ENCODE measurements around the gene HOXA1. TPM values are rescaled to one million over a fixed set of nuclear protein-coding genes. Genes with fewer than 3 reads are reported as not detected.

The HOXA1 gene
- total RNA-seq, 2 experiments from 2014 or later: 0.89 to 0.92 TPM

DNA sequence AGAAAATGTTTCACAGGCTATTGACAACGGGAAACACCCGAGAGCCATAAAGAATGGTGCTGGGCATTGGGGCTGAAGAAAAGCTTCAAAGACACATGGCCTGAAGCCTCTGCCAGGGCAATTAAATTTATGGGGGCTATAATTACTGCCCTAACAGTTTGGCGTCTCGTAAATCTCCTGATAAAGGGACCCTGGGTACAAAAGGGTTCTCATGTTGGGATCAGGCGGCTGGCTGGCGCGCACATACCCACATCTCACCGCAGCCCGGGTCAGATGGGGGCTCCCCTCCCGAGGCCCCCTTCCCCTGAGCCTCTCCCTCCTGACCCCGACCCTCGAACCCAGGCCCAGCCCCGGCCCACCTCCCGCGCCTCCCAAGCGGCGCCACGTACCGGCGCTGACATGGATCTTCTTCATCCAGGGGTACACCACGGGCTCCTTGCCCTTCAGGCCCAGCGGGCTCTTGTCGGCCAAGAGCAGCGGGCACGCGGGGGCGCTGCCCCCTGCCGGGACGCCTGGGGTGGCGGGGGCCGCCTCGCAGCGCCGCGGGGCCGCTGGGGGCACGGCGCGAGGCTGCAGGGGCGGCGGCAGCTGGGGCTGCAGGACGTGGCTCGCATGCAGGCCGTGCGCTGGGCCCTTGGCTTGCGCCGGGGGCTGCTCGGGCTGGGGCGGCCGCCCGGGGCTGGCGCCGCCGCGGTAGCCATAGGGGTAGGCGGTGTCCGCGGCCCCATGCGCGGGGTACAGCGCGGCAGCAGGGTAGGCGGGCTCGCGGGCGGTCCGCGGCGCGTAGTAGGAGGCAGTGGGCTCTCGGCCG, 34.1 kb upstream of the HOXA1 start:
- Mint-ChIP-seq H3K4me3 (no peak overlapping the region), H3K4me1 (ENCODE audit: low read depth) (peaks cover 12% of the 10 kb centered on the region), H3K36me3 (ENCODE audit: low read depth) (no peaks in the 10 kb centered on the region), H3K27me3 (ENCODE audit: low read depth) (peaks cover 49% of the 10 kb centered on the region), H3K27ac (no peak overlapping the region), H3K9me3 (ENCODE audit: insufficient read depth) (no peaks in the 10 kb centered on the region)
- ChIA-PET CTCF (interaction anchor here (1.2 to 2.1 kb wide), 3 partner anchors 14 to 33 kb away, joined by 3 to 6 read pairs (median 3); partner anchors contain the start of gene HOXA5), POLR2A (interaction anchor here (1.0 kb wide), 1 partner anchor 8 kb away, joined by 3 read pairs; no protein-coding TSS in a partner anchor)
- no peak for DNase-seq
- ATAC-seq: peak; percentile 41

DNA sequence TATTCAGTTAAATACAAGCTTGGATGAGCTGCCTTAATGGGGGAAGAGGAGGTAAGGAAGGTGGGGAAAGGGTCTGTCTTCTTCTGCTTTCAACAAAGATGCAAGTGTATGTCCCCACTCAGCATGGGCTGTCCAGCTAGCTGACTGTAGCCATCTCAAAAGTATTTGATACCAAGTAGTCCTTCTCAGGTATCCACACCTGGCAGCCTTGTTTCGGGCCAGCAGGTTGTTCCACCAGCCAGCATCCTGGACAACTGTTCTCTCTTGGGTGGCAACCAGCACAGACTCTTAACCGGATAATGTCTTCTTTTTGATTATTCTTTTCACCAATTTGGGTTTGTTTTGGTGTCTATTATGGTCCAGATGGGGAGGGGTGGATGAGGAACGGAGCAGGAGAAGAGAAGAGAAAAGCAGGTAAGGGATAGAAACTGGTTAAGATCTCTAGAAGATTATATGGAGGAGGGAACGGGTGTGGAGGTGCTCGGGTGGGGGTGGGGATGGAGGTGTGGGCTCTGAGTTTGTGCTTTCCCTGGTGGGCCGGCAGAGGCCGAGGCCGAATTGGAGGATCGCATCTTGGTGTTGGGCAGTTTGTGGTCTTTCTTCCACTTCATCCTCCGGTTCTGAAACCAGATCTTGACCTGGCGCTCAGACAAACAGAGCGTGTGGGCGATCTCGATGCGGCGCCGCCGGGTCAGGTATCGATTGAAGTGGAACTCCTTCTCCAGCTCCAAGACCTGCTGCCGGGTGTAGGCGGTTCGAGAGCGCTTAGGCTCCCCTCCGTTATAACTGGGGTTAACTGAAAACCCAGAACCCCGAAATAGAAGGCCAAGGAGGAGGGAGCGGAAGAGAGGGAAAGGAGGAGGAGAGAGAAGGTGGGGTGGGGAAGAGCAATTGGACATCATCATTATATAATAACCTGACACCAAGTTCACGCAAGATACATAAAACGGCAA, 33.3 kb upstream of the HOXA1 start:
- POLR2A ChIA-PET: no interaction called here
- CTCF ChIA-PET: no interaction called here
- no peak for ATAC-seq
- Mint-ChIP-seq H3K27ac (no peak overlapping the region), H3K4me1 (ENCODE audit: low read depth) (peaks cover 4% of the 10 kb centered on the region), H3K4me3 (no peak overlapping the region), H3K9me3 (ENCODE audit: insufficient read depth) (no peaks in the 10 kb centered on the region), H3K36me3 (ENCODE audit: low read depth) (no peaks in the 10 kb centered on the region), H3K27me3 (ENCODE audit: low read depth) (peaks cover 42% of the 10 kb centered on the region)
- no peak for DNase-seq

DNA sequence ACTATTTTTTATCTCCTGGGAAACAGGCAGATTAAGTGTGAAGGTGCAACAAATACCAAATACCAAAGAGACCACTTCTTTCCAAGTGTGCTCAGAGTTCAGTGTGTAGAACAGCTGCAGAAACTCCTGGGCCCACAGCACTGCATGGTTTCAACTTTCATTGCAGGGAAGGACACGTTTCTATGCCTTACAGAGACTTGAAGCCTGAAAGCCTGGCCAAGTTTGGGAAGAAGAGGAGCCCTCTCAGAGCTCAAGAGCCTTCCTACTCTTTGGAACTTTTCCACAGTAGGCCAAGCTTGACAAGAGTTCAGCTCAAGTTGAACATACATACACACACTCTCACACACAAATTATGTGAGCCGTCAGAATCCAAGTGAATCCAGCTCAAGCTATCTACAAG, 32.2 kb upstream of the HOXA1 start:
- CTCF ChIA-PET: no interaction called here

DNA sequence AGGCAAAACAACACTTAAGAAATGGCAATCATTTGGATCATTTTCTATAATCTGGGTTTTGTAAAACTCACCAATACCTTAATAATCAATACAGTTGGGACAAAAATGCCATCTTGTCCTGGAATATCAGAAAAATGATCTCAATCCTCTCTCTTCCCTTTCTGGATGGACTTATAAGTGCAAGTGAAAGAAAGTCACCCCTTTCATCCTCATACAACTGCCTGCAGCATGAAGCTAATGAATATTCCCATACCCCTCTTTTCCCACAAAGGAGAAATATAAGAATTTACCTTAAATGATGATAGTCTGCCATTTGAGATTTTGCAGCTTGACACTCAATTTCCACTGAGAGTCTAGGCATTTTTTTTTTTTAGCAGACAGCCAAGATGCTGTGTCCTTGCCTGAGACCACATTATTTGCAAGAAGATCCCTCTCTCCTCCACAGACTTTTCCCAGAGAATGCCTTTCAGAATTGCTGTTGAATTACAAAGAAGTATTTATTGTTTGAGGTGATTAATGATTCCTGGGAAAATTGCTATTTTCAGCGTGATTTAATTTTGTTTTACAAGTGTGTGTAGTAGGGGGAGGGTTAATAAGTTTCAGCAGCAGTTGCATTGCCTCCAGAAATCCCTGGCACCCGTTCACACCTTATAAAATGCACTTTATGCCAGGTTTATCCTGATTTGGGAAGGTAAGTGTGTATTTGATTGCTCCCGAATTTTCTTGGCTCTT, 31.0 kb upstream of the HOXA1 start:
- no peak overlapping the region for H3K27ac Mint-ChIP-seq
- no peaks in the 10 kb centered on the region for H3K9me3 Mint-ChIP-seq (ENCODE audit: insufficient read depth)
- no peak overlapping the region for H3K4me3 Mint-ChIP-seq
- peaks cover 2% of the 10 kb centered on the region for H3K4me1 Mint-ChIP-seq (ENCODE audit: low read depth)
- ChIA-PET CTCF (interaction anchor here (0.9 kb wide), 1 partner anchor 24 kb away, joined by 3 read pairs; no protein-coding TSS in a partner anchor), POLR2A (no interaction called here)
- DNase-seq (no peak), ATAC-seq (no peak)
- no peaks in the 10 kb centered on the region for H3K36me3 Mint-ChIP-seq (ENCODE audit: low read depth)
- peaks cover 30% of the 10 kb centered on the region for H3K27me3 Mint-ChIP-seq (ENCODE audit: low read depth)

More for the DNA sequence above, 32.2 kb upstream of the HOXA1 start:
- Mint-ChIP-seq H3K36me3 (ENCODE audit: low read depth) (no peaks in the 10 kb centered on the region), H3K27ac (no peak overlapping the region), H3K4me3 (no peak overlapping the region), H3K9me3 (ENCODE audit: insufficient read depth) (no peaks in the 10 kb centered on the region), H3K27me3 (ENCODE audit: low read depth) (peaks cover 35% of the 10 kb centered on the region), H3K4me1 (ENCODE audit: low read depth) (no peaks in the 10 kb centered on the region)
- DNase-seq (no peak), ATAC-seq (no peak)
- POLR2A ChIA-PET: no interaction called here

DNA sequence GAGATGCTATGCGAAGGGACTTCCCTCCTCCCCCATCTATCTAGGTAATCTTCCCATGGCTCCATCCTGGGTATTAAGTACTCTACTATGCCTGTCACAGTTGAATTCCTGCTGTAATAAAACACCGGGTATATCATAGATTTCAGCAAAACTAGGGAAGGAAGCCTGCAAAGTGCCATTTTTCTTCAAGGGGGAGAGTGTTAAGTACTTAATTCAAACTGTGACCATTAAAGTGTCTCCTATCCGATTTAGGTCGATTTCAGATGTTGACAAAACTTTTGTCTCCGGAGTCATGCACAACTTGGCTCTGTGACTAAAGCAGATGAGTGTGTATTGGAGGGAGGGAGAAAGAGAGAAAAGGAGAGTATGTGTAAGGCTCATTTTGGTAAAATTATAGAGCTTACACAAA, 30.2 kb upstream of the HOXA1 start:
- peaks cover 2% of the 10 kb centered on the region for H3K4me1 Mint-ChIP-seq (ENCODE audit: low read depth)
- no peak overlapping the region for H3K27ac Mint-ChIP-seq
- ChIA-PET POLR2A (no interaction called here), CTCF (interaction anchor here (0.9 kb wide), 1 partner anchor 24 kb away, joined by 3 read pairs; no protein-coding TSS in a partner anchor)
- H3K9me3 Mint-ChIP-seq (ENCODE audit: insufficient read depth): no peaks in the 10 kb centered on the region
- ATAC-seq: no peak
- no peak for DNase-seq
- H3K27me3 Mint-ChIP-seq (ENCODE audit: low read depth): peaks cover 28% of the 10 kb centered on the region
- H3K4me3 Mint-ChIP-seq: no peak overlapping the region
- no peaks in the 10 kb centered on the region for H3K36me3 Mint-ChIP-seq (ENCODE audit: low read depth)

DNA sequence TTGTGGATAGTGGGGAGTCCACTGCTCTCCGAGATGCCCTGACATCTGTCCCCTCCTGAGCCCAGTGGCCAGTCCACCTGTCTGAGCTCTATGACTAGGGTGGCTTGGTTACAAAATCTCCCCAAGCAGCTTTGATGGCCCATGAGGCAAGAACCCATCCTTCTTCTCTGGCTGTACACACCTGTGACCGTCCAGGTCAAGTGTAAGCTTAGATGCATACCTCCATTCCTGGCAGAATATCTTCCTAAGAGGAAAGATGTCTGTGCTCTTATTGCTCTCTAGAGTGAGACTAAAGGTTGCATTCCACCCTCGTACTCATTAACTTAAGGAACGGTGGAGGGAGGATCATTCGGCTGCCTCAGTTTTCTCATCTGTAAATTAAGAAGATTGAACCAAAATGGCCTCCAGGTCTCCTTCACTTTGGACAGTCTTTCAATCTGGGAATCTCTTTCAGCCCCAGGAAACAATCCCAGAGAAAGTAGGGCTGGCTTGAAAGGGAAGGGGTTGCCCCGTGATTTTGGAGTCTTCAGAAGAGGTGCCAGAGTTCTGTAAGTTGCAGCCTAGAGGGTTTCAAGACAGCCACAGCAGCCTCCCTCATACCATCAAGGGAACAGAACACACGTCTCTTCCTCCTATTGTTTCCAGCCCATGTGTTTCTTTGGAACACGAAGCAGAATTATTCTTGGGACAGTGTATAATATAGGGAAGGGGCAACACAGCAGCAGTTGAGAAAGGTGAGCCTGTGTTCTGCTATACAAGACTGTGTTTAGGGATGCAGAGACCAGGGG, 29.3 kb upstream of the HOXA1 start:
- Mint-ChIP-seq H3K4me1 (ENCODE audit: low read depth) (peaks cover 2% of the 10 kb centered on the region), H3K9me3 (ENCODE audit: insufficient read depth) (no peaks in the 10 kb centered on the region), H3K27ac (no peak overlapping the region), H3K4me3 (no peak overlapping the region), H3K27me3 (ENCODE audit: low read depth) (peaks cover 28% of the 10 kb centered on the region), H3K36me3 (ENCODE audit: low read depth) (no peaks in the 10 kb centered on the region)
- DNase-seq (no peak), ATAC-seq (no peak)
- ChIA-PET POLR2A (no interaction called here), CTCF (no interaction called here)

DNA sequence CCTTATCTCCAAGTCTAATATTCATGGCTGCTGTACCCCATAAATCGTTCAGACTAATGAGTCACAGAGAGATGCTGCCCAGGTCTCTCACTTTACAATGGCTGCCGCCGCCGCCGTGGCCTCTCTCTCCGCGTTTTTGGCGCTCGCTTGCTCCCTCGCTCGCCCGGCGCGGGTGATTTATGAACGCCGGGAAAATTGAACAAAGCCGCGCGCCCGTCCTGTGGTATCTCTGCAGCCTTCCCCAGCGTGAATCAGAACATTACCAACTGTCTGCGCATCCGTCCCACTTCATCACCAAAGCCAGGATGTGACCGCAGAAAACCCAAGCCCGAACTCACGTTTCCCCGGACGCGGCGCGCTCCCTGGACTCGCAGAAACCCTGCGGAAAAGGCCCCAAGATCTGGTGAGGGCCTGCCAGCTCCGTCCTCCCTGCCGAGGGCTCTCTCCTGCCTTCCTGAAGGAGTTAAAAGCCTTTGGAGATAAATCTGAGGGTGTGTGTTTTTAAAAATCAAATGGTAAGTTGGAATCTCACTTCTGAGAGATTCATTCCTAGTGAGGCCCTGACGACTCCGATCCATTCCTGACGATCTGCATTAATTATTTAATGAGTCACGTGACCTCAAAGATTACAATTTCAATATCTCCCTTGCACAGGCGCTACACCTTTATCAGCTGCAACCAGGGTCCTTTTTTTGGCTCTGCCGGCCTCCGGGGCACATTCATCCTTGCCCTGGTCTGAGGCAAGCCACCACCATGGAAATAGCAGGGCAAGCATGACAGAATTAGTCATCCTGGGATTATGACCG, 28.5 kb upstream of the HOXA1 start:
- no peak for DNase-seq
- no peaks in the 10 kb centered on the region for H3K9me3 Mint-ChIP-seq (ENCODE audit: insufficient read depth)
- no peak overlapping the region for H3K4me3 Mint-ChIP-seq
- CTCF ChIA-PET: no interaction called here
- H3K36me3 Mint-ChIP-seq (ENCODE audit: low read depth): no peaks in the 10 kb centered on the region
- ATAC-seq: no peak
- peaks cover 28% of the 10 kb centered on the region for H3K27me3 Mint-ChIP-seq (ENCODE audit: low read depth)
- no peak overlapping the region for H3K27ac Mint-ChIP-seq
- H3K4me1 Mint-ChIP-seq (ENCODE audit: low read depth): peaks cover 2% of the 10 kb centered on the region
- POLR2A ChIA-PET: no interaction called here

DNA sequence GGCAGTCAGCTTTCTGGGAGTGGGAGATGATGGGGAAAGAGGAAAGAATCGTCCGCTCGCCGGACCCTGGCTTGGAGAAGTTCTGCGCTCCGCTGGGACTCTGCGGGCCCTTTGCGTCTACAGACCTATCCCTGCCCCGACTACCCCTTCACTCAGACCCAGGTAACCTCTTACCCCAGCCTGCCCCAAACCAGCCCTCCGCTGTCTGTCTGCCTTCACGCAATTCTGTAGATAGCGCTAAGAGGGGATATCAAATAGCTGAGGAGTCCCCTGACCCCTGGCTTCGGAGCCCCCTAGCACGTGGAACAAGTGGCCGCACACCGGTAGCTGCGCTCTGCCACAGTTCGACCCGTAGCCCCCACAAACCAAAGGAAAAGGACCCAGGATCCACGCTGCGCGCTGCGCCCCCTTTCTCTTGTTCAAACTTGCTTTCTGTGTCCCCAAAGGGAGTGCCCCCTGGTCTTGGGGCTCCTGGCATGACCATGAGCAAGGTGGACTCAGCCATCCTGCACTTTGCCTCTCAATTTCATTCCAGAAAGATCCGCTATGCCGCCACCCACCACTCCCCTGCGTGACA, 27.8 kb upstream of the HOXA1 start:
- peaks cover 23% of the 10 kb centered on the region for H3K27me3 Mint-ChIP-seq (ENCODE audit: low read depth)
- ChIA-PET POLR2A (no interaction called here), CTCF (no interaction called here)
- no peak overlapping the region for H3K4me3 Mint-ChIP-seq
- ATAC-seq: no peak
- peaks cover 2% of the 10 kb centered on the region for H3K4me1 Mint-ChIP-seq (ENCODE audit: low read depth)
- no peak overlapping the region for H3K27ac Mint-ChIP-seq
- H3K36me3 Mint-ChIP-seq (ENCODE audit: low read depth): no peaks in the 10 kb centered on the region
- no peak for DNase-seq
- no peaks in the 10 kb centered on the region for H3K9me3 Mint-ChIP-seq (ENCODE audit: insufficient read depth)

DNA sequence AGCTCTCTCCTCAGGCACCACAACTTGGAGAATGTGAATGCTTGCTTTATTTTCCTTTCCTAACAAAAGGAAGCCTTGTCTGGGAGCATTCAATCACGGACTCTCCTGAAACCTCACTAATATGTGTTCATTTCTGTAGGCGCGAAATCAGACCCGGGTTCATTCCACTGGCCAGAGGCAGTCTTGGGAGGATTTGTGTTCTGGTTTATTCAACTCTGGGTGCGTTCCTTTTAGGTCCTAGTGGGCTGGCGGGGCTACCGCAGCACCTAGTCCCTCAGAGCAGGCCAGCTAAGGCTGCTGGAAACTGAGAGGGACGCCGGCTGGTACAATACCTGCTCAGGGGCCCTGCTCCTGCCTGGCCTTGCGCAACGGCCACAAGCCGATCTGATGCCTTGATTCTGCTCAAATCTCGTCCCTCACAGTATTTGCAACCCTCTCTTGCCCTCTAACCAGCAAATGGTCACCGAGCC, 27.2 kb upstream of the HOXA1 start:
- peaks cover 2% of the 10 kb centered on the region for H3K4me1 Mint-ChIP-seq (ENCODE audit: low read depth)
- no peaks in the 10 kb centered on the region for H3K36me3 Mint-ChIP-seq (ENCODE audit: low read depth)
- H3K4me3 Mint-ChIP-seq: no peak overlapping the region
- H3K9me3 Mint-ChIP-seq (ENCODE audit: insufficient read depth): no peaks in the 10 kb centered on the region
- ATAC-seq (no peak), DNase-seq (no peak)
- ChIA-PET POLR2A (no interaction called here), CTCF (no interaction called here)
- peaks cover 21% of the 10 kb centered on the region for H3K27me3 Mint-ChIP-seq (ENCODE audit: low read depth)
- H3K27ac Mint-ChIP-seq: no peak overlapping the region

DNA sequence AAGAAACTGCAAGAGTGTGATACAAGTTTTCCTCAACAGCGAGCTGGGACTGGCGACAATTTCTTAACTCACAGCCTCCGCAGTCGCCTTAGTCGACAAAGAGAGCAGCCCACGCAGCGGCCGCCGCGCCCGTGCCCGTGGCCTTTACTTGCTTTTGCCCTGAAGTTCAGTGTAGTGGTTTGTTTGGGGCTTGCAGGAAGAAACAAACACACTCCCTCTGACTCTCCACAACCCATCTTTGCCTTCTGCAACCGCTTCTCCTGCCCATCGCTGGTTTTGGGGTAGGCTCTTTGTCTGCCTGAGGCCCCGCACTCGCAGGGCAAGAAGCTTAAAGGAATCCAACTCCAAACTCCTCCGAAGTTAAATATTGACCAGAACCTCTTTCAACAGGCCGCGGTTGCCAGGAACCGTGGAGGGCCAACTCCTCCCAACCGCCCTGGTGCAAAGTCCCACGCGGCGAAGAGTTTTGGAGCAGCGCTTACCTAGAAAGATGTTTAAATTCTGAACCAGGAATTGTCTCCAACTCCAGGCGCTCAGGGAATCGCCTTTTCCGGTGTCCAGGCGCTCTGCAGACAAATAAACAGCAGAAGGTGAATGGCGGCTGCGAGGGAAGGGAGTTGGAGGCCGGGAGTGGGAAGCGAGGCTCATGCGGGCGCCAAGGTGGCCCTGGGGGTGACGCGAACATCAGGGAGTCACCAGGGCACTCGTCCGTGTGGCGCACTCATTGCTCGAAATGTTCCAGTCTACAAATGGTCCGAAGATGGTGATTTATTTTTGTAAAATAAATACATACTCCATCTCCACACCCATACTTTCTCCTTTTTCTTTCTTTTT, 26.5 kb upstream of the HOXA1 start:
- Mint-ChIP-seq H3K4me1 (ENCODE audit: low read depth) (peaks cover 2% of the 10 kb centered on the region), H3K27me3 (ENCODE audit: low read depth) (peaks cover 14% of the 10 kb centered on the region), H3K27ac (no peak overlapping the region), H3K36me3 (ENCODE audit: low read depth) (no peaks in the 10 kb centered on the region), H3K9me3 (ENCODE audit: insufficient read depth) (no peaks in the 10 kb centered on the region), H3K4me3 (no peak overlapping the region)
- POLR2A ChIA-PET: interaction anchor here (1.3 kb wide), 1 partner anchor 8 kb away, joined by 3 read pairs; the partner anchor contains the start of gene HOXA4
- no peak for ATAC-seq
- DNase-seq: no peak
- CTCF ChIA-PET: no interaction called here

Data from activated CD8-positive, alpha-beta T cell treated with anti-CD3 and anti-CD28 coated beads, Interleukin-2, amount 10 ng/mL, durations not matched to agents 7 days and 5 days (primary cell).